Esophagus squamous epithelium (tissue), 5 donors: ENCODE measurements around the gene ITPR2. TPM values are rescaled to one million over a fixed set of nuclear protein-coding genes. Genes with fewer than 3 reads are reported as not detected.

Source experiments
- DNase-seq: peaks from one replicate; lab custom pipeline; 2025; lab: John Stamatoyannopoulos, UW
- H3K27ac ChIP-seq, 4 donors: fragments of 200-600 bp; sonication (generic); one replicate each; pipeline ENCODE4 v1.5.1; 2016 to 2019; ENCODE audit warnings: mild to moderate bottlenecking in 1 of 4
- H3K27me3 ChIP-seq, 4 donors: fragments of 200-600 bp; sonication (generic); 1 replicate in 3 of 4; 2 replicates in 1 of 4; pipeline versions ENCODE4 v1.5.1 to v1.6.0; 2017 to 2021; ENCODE audit warnings: antibody characterized with exemption in 1 of 4
- H3K36me3 ChIP-seq, 3 donors: fragments of 200-600 bp; sonication (generic); one replicate each; pipeline ENCODE4 v1.5.1; 2016 to 2019
- H3K4me1 ChIP-seq, 3 donors: fragments of 200-600 bp; sonication (generic); one replicate each; pipeline ENCODE4 v1.5.1; 2017 to 2019
- H3K4me3 ChIP-seq, 4 donors: fragments of 200-600 bp; sonication (generic); 1 replicate in 3 of 4; 2 replicates in 1 of 4; pipeline ENCODE4 v1.5.1; 2016 to 2019; ENCODE audit warnings: mild to moderate bottlenecking in 2 of 4, moderate library complexity in 1 of 4
- H3K9me3 ChIP-seq, 3 donors: fragments of 200-600 bp; sonication (generic); one replicate each; pipeline ENCODE4 v1.5.1; 2016 to 2019
- POLR2A ChIP-seq, 4 donors: fragments of 450-650 bp; IDR thresholded peaks; one replicate each; pipeline ENCODE4 v1.6.1; 2017; ENCODE audit warnings: antibody characterized with exemption in 4 of 4, mild to moderate bottlenecking in 4 of 4, moderate library complexity in 3 of 4
- WGBS, 2 donors: methylation state at CpG; one replicate each; pipeline ENCODE4 v1.1.5; 2018; 5-methylcytosine and 5-hydroxymethylcytosine counted together
- intact Hi-C: fragments of 100-400 bp; cut with DNase I; formaldehyde crosslinking; loops from one replicate; pipeline ENCODE4 v1.15.0; 2022
- total RNA-seq, 4 donors: library from RNA; depleted of rRNA; stranded (reverse); fragments of >200 nt; gene quantifications; one replicate each; pipeline ENCODE4 v1.1.0, GENCODE V29; 2016
- TF ChIP-seq, protein P1 (sequence below), 6 experiments: fragments of 450-650 bp in 4 of 6; fragments of 200-600 bp in 2 of 6; sonication (generic) in 2 of 6; IDR thresholded peaks; one replicate each; pipeline ENCODE4 v1.5.1; 2016 to 2019; ENCODE audit warnings: antibody characterized with exemption in 6 of 6, mild to moderate bottlenecking in 4 of 6, moderate library complexity in 4 of 6
- donor health status: DM: yes; HTN: yes; CAD: no.

The ITPR2 gene
- total RNA-seq, 4 donors from 2014 or later, result 30.7 to 49.3 (median 37.6) TPM

DNA sequence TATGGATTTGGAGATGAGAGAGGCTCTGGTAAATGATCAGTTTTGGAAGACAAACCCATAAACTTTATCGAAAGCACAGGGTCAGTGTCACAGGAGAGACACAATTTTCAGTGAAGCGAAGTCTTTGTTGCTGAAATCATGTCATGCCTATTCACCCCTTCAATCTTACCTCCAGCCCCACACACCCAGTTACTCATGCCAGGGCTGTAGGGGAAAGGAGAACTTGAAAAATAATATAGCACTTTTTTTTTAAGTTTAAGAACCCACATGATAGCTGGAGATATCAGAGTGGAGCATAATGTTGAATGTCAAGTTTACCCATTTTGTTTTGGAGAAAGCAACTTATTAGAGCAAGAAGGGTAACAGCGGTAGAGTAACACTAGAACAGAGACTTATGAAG is 530.2 kb downstream of the ITPR2 start:
- Histone ChIP-seq H3K4me1 (peaks cover 0 to 14% (median 9%) of the 10 kb centered on the region in 3 donors), H3K4me3 (no peak overlapping the region), H3K27ac (no peak overlapping the region), H3K9me3 (no peaks in the 10 kb centered on the region), H3K27me3 (no peaks in the 10 kb centered on the region), H3K36me3 (no peaks in the 10 kb centered on the region)
- no peak for DNase-seq
- TF ChIP-seq POLR2A (IDR thresholded peaks at IDR 0.05), result no peak
- TF ChIP-seq, protein P1, sequence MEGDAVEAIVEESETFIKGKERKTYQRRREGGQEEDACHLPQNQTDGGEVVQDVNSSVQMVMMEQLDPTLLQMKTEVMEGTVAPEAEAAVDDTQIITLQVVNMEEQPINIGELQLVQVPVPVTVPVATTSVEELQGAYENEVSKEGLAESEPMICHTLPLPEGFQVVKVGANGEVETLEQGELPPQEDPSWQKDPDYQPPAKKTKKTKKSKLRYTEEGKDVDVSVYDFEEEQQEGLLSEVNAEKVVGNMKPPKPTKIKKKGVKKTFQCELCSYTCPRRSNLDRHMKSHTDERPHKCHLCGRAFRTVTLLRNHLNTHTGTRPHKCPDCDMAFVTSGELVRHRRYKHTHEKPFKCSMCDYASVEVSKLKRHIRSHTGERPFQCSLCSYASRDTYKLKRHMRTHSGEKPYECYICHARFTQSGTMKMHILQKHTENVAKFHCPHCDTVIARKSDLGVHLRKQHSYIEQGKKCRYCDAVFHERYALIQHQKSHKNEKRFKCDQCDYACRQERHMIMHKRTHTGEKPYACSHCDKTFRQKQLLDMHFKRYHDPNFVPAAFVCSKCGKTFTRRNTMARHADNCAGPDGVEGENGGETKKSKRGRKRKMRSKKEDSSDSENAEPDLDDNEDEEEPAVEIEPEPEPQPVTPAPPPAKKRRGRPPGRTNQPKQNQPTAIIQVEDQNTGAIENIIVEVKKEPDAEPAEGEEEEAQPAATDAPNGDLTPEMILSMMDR (IDR thresholded peaks at IDR 0.05), result no peak
- WGBS, 2 donors, result 89 to 91% methylated on average over 3 of the region's 3 CpGs
- intact Hi-C loops, result no loop called here

DNA sequence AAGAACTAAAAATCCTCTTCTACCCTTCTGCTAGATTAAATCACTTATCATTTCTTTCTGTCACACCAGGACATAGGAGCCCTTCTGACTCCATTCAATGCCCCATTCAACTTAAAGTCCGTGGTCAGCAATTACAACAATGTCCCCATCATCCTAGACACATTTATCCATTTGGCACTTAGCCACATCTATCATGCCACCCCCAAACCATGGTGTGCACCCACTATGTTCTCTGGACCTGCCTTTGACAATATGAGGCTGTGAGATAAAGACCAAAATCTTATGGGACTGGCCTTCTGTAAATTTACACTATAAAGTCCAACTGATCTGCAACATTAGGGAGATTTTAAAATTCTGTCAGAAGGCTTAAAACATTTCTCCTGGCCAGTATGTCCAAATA is 533.2 kb downstream of the ITPR2 start:
- Histone ChIP-seq H3K4me1 (peaks cover 0 to 14% (median 9%) of the 10 kb centered on the region in 3 donors), H3K36me3 (no peaks in the 10 kb centered on the region), H3K4me3 (no peak overlapping the region), H3K27ac (peak overlapping the region in 3 of 4 donors; percentile 62 to 77 (median 73)), H3K9me3 (no peaks in the 10 kb centered on the region), H3K27me3 (no peaks in the 10 kb centered on the region)
- TF ChIP-seq, protein P1 (IDR thresholded peaks at IDR 0.05), result no peak
- no peak for TF ChIP-seq POLR2A (IDR thresholded peaks at IDR 0.05)
- intact Hi-C loops, result no loop called here
- 70 to 92% methylated on average over 1 of the region's 1 CpG for WGBS, 2 donors
- DNase-seq, result no peak

DNA sequence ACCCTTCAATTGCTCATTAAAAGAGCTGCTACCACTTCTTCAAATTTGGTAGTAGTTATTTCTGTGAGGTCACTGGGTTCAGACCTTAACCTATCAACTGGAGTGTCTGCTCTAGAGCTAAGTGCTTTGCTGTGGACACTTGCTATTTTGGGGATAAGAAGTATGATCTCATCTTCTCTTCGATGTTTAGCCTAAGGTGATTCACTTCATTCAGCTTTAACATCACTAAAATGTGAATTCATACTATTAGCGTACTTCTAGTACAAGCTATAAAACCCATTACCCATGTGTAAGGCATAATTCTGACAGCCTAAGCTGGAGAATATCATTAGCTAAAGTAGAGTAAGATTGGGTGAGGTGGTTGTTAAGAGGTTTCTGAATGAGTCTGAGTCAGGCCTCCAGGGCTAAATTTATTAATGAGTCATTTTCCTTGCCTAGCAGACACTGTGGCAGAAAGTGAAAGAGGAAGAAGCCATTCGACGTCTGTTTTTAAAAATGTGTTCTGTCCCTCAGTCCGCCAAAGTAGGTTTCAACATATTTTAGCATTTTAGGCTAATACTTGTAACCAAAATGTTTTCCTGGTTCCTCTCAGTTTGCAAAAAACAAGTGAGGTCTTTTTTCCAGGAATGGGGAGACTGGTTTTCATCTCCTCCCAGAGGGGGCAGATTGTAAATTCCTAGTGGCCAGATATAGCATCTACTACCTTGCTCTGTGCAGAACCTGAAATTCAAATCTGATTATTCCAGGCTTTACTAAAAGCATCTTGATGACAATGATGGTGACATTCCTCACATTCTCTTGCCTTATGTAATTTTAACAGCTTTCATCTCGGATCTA is 534.0 kb downstream of the ITPR2 start:
- intact Hi-C loops, result no loop called here
- DNase-seq, result no peak
- Histone ChIP-seq H3K4me3 (peak overlapping the region in 3 of 4 donors; percentile 18 to 49 (median 21)), H3K4me1 (peaks cover 0 to 14% (median 9%) of the 10 kb centered on the region in 3 donors), H3K27me3 (no peaks in the 10 kb centered on the region), H3K36me3 (no peaks in the 10 kb centered on the region), H3K27ac (peak overlapping the region; percentile 25 to 77 (median 68)), H3K9me3 (no peaks in the 10 kb centered on the region)
- TF ChIP-seq POLR2A (IDR thresholded peaks at IDR 0.05), result no peak
- TF ChIP-seq, protein P1 (IDR thresholded peaks at IDR 0.05), result peak in 3 of 6 experiments; percentile 32 to 61 (median 44)
- WGBS, 2 donors, result 16 to 24% methylated on average over 6 of the region's 6 CpGs

DNA sequence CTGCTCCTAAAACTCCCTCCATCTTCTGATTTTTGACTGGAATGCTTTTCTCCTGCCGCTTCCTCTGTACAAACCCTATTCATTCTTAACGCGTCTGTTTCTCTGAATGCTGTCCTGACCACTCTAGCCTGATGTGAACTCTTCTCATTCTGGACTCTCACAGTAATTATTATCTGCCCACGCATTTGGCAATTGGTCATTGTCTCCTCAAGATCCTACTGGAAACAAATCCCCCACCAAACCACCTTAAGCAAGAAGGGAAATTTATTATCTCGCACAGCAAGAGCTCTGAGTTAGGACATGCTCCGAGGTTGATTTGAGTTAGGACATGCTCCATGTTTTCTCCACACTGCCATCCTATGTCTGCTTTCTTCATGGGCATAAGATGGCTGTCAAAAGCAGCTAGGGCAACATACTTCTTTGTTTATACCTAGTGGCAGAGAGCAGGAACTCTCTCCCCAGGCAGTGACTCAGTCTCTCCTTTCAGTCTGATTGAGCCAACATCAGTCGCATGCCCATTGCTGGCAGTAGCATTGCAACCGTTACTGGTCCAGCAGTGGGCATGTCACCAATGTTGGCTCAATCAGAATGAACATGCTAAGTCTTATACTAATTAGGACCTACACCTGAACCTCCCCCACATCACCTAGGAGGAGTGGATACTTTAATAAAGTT is 535.5 kb downstream of the ITPR2 start:
- H3K4me3 ChIP-seq, result no peak overlapping the region
- no peak for DNase-seq
- no peak overlapping the region for H3K27ac ChIP-seq
- no peaks in the 10 kb centered on the region for H3K27me3 ChIP-seq
- no peaks in the 10 kb centered on the region for H3K36me3 ChIP-seq
- intact Hi-C loops, result no loop called here
- TF ChIP-seq POLR2A (IDR thresholded peaks at IDR 0.05), result no peak
- TF ChIP-seq, protein P1 (IDR thresholded peaks at IDR 0.05), result no peak
- 85 to 91% methylated on average over 6 to 8 of the region's 8 CpGs for WGBS, 2 donors
- H3K9me3 ChIP-seq, result no peaks in the 10 kb centered on the region
- H3K4me1 ChIP-seq, result peaks cover 0 to 14% (median 9%) of the 10 kb centered on the region in 3 donors

DNA sequence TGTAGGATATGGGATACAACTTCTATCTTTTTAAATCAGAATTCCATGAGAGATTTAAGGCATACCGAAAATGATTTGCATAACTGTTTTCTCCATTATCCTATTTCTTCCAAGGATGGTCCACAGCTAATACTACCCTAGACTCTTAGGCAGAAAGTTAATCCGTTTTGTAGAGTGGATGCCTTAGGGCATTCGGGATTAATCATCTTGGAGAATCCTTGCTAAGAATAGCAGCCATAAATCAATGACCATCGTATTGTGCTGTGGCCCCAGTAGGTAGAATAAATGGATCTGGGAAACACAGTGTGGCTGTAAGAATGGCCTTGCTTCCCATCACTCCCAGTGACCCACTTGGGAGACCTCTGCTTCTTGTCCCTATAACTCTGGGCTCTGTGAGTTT is 538.0 kb downstream of the ITPR2 start:
- peaks cover 0 to 14% (median 9%) of the 10 kb centered on the region in 3 donors for H3K4me1 ChIP-seq
- H3K4me3 ChIP-seq, result no peak overlapping the region
- H3K9me3 ChIP-seq, result no peaks in the 10 kb centered on the region
- intact Hi-C loops, result no loop called here
- WGBS, 2 donors, result 78 to 80% methylated on average over 3 of the region's 4 CpGs
- H3K36me3 ChIP-seq, result no peaks in the 10 kb centered on the region
- no peak for DNase-seq
- H3K27ac ChIP-seq, result no peak overlapping the region
- H3K27me3 ChIP-seq, result no peaks in the 10 kb centered on the region
- TF ChIP-seq, protein P1 (IDR thresholded peaks at IDR 0.05), result no peak
- no peak for TF ChIP-seq POLR2A (IDR thresholded peaks at IDR 0.05)
